Frontal cortex (tissue), 4 donors: ENCODE measurements around the gene BAK1. TPM values are rescaled to one million over a fixed set of nuclear protein-coding genes. Genes with fewer than 3 reads are reported as not detected.

ENCODE experiments used
- DNase-seq, 2 donors: peaks; one replicate each; pipeline ENCODE4 v3.0.0; 2012; ENCODE audit warnings: low spot score in 2 of 2
- FAIRE-seq: peaks from 2 replicates; lab custom pipeline; 2012; peaks lifted over from hg19 to GRCh38; lab: Jason Lieb, UNC
- total RNA-seq: library from RNA; depleted of rRNA; stranded (reverse); fragments of >200 nt; gene quantifications from one replicate; pipeline ENCODE4 v1.2.3, GENCODE V29; 2014
- donor health status: control.
- donor health status: control.
- donor health status: control.

BAK1 gene
- total RNA-seq, 1 donor from 2014 or later = 2.9 TPM

DNA sequence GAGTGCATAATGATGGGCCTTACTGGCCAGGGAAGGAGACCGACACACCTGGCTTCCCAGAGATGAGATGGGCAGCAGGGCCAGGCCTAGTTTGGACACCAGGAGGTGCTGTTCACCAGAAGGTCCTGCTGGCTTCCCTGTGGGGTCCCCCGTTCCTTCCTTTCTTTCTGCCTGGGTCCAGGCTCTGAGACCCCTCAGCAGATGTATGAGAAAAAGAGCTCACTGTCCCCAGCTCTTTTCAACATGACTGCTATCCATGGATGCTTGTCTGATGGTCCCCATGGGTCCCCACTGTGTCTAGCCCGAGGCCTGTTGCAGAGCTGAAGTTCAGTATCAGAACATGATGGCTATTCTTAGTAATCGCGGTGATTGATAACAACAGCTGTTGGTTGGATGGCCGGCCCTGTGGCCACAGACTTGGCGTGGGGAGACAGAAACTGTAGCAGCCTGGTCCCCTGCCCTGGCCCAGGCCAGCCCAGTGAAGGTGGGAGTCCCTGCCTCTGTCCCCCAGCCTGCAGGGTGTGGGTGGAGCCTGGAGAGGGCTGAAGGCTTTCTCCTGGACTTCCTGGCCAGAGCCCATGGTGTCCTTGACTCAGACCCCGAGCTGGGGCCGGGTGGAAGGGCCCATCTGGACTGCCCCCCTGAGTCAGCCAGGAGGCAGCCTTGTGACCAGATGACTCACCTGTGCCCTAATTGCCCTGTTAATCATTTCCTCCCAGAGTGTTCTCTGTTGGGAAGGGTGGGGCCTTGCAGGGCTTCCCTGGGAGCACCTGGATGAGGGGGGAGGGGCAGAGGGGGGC, 9.9 kb upstream of the BAK1 start:
- FAIRE-seq (no peak), DNase-seq (peak; percentile 63 to 66)

DNA sequence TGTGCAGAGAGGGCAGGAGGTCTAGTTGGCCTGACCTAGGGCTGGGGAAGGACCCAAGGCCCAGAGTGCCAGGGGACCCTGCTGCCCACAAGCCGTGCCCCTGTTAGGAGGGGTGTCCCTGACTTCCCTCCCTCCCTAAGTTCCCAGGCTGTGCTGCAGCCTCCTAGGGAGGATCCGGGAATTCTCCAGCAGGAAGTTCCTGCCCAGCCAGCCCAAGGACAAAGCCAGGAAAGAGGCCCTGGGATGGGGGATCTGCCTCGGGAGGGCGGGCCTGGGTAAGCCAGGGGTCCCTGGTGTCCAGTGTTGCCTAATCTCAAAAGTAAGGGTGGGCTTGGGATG, 9.3 kb upstream of the BAK1 start:
- no peak for FAIRE-seq

GRCh38 chr6:33588894-33589293, 8.8 kb upstream of the BAK1 start:
- DNase-seq (no peak), FAIRE-seq (no peak)

More for the DNA sequence above, 9.3 kb upstream of the BAK1 start:
- DNase-seq = no peak

DNA sequence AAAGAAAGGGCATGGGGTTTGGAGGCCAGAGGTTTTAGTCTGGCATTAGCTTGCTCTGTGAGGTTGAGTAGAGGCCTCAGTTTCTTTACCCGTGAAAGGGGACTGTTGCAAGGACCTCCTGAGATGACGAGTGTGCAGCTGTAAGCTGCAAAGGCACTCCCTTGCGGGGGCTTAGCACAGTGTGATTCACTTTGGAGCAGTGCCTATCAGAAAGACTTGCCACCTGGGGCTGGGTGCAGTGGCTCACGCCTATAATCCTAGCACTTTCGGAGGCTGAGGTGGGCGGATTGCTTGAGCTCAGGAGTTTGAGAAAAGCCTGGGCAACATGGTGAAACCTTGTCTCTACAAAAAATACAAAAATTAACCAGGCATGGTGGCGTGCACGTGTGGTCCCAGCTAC, 7.5 kb upstream of the BAK1 start:
- no peak for DNase-seq
- no peak for FAIRE-seq

DNA sequence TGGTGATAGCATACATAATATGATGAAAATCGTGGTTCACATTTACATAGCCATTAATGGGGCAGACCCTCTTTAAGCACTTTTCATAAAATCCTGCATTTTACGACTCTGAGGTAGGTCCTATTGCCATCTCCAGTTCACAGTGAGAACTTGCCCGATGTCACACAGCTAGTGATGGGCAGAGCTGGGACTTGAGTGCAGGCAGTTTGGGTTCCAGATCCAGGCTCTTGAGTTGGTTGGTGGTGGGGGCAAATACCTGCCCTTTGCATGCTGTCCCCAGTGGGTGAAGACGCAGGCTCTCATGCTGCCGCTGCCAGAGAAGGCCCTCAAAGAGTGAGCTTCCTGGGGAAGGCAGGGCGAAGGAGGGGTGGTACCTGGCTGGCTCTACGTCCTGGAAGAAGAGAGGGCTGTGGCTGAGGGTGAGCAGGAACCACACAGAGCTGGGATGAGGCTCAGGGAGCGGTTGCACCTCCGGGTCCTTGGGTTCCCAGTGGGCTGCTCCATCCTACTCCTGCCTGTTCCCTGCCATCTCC, 6.1 kb upstream of the BAK1 start:
- FAIRE-seq (no peak), DNase-seq (no peak)

DNA sequence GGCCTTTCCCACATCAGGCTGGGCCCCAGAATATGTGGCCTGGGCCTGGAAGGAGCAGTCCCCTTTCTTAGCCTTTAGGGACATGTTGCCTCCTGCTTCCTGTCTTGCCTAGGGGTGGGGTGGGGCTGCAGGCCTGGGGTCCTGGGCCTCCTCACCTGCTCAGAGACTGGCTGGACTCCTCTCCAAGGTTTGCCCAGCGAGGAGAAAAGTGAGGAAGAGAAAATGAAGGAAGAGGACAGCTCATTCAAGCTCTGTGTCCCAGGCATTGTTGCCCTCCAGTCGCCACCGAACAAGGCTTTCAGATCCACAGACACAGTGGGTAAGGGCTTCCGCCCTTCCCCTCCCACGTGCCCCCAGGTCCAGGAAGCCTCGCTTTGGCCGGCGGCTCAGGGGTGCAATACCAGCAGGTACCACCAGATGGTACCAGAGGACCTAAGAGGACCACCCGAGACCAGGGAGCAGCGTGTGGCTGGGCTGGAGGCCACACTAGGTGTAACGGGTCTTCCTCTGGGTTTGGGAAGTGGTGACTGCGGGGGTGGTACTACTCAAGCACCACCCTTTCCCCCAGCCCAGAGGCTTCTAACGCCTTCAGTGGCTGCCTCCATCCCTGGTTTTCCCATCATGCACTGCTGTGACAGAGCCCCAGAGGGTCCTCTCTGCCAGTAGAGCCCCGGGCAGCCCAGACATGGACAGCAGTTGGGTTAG, 5.5 kb upstream of the BAK1 start:
- FAIRE-seq = no peak
- DNase-seq = peak; percentile 58 to 84

DNA sequence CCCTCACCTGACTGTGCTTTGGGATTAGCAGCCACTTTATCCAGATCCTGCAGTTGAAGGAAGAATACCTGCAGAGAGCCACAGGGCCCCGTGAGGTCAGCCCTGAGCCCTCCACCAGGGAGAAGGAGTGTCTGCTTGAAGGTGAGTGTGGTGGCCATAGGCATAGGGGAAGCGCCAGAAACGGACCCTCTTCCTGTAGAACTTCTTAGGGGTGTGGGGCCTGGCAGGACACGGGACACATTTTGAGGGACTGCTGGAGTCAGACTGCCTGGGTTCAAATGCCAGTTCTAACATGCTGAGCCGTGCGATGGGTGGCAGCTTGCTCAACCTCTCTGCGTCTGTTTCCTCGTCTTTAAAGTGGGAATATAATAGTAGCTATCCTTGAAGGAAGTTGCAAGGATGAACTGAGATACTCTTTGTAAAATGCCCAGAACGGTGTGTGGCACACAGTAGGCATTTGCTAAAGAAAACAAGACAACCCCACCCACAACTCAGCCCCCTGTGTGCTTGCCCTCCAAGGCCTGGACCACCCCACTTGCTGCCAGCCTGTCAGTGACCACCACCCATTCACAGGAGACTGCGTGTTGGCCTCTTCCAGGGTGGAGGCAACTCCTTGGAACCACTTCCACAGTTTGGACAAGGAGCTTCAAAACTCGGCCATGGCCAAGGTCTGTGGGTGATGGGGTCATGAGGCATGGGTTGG, 4.8 kb upstream of the BAK1 start:
- no peak for DNase-seq
- no peak for FAIRE-seq

- DNase-seq = no peak
- no peak for FAIRE-seq
Observed at GRCh38 chr6:33583591-33584155, 3.6 kb upstream of the BAK1 start.

- DNase-seq (no peak), FAIRE-seq (no peak)
Observed at GRCh38 chr6:33581186-33581585, 1.1 kb upstream of the BAK1 start.

DNA sequence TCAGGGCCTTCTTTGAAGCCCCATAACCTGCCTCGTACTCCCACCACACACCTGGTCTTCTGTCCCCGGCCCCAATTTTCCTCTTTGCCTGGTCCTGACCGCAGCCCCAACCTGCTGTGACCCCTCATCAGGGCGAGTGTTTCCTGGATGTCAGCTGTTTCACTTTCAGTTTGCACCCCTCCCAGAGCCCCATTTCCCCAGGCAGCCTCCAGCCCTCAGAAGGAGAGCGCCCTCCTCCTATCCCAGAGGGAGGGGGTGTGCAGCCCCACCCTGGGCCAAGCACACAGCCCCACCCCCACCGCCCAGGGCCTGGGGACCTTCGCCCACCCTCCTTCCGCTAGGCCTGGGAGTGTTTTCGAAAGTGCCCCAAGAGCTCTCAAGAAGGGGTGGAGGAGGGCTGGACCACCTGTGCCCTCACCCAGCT, 1.5 kb downstream of the BAK1 start:
- DNase-seq = no peak
- no peak for FAIRE-seq

GRCh38 chr6:33578164-33578563, 1.9 kb downstream of the BAK1 start:
- DNase-seq (no peak), FAIRE-seq (no peak)

DNA sequence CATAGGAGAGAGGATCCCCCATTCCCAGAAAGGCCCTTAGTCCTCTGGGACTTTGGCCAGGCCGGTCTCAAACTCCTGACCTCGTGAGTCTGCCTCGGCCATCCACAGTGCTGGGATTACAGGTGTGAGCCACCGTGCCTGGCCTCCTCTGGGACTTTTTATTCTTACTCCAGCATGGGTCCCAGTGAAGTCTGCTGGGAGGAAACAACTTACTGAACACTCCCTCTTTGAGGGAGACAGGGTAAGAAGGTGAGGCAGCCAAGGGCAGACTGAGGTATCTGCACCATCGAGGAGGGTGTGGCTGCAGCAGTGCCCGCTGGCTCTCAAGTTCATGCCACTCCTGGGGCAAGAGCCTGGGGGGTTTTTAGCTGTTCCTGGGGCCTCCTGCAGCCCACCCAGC, 2.4 kb downstream of the BAK1 start:
- FAIRE-seq = no peak
- DNase-seq = no peak

GRCh38 chr6:33577106-33577535, 3.0 kb downstream of the BAK1 start:
- FAIRE-seq = no peak
- peak in 1 of 2 donors; percentile 53 for DNase-seq

GRCh38 chr6:33576668-33577067, 3.4 kb downstream of the BAK1 start:
- FAIRE-seq = no peak
- no peak for DNase-seq

GRCh38 chr6:33575211-33575610, 4.9 kb downstream of the BAK1 start:
- DNase-seq (no peak), FAIRE-seq (no peak)

- DNase-seq = no peak
Observed at GRCh38 chr6:33571637-33572316, 8.3 kb downstream of the BAK1 start.

GRCh38 chr6:33570806-33571636, 9.1 kb downstream of the BAK1 start:
- FAIRE-seq = no peak

More at GRCh38 chr6:33571637-33572316, 8.3 kb downstream of the BAK1 start:
- no peak for FAIRE-seq

GRCh38 chr6:33568826-33569570, 11.1 kb downstream of the BAK1 start:
- DNase-seq = no peak

More at GRCh38 chr6:33570806-33571636, 9.1 kb downstream of the BAK1 start:
- DNase-seq = peak; percentile 70 to 86

More at GRCh38 chr6:33568826-33569570, 11.1 kb downstream of the BAK1 start:
- no peak for FAIRE-seq
